Aorta (tissue), 5 donors: ENCODE results near the gene MORN1. TPM values are rescaled to one million over a fixed set of nuclear protein-coding genes. Genes with fewer than 3 reads are reported as not detected.
A peak's percentile ranks its signal among the peaks of the same experiment; 100 is the strongest.

Source experiments
- ATAC-seq: fragments of 200-7000 bp; cut with Tn5 transposase; one replicate; pipeline ENCODE4 v1.9.1; 2022; ENCODE audit warnings: moderate library complexity; ENCODE audit not compliant: low FRiP score
- DNase-seq, 2 donors: peaks; one replicate each; pipeline ENCODE4 v3.0.0-alpha.2; 2020
- H3K27ac ChIP-seq, 2 donors: one replicate each; pipeline ENCODE4 v1.5.1; 2013; ENCODE audit warnings: low read length in 2 of 2, mild to moderate bottlenecking in 2 of 2, moderate library complexity in 2 of 2, control low read depth in 1 of 2, inconsistent platforms in 1 of 2, low read depth in 1 of 2
- H3K27me3 ChIP-seq, 2 donors: one replicate each; pipeline ENCODE4 v1.6.1; 2013; ENCODE audit warnings: control low read depth in 1 of 2, low read length in 1 of 2, mild to moderate bottlenecking in 1 of 2, moderate library complexity in 1 of 2; ENCODE audit not compliant: insufficient read depth in 2 of 2, control insufficient read depth in 1 of 2
- H3K36me3 ChIP-seq, 2 donors: one replicate each; pipeline ENCODE4 v1.6.1; 2013; ENCODE audit warnings: control low read depth in 1 of 2, low read length in 1 of 2, mild to moderate bottlenecking in 1 of 2; ENCODE audit not compliant: insufficient read depth in 2 of 2, control insufficient read depth in 1 of 2
- H3K4me1 ChIP-seq, 2 donors: one replicate each; pipeline ENCODE4 v1.6.1; 2013; ENCODE audit warnings: low read length in 2 of 2, control low read depth in 1 of 2, mild to moderate bottlenecking in 1 of 2, moderate library complexity in 1 of 2; ENCODE audit not compliant: insufficient read depth in 2 of 2, control insufficient read depth in 1 of 2
- H3K4me3 ChIP-seq, 2 donors: one replicate each; pipeline ENCODE4 v1.5.1; 2013; ENCODE audit warnings: low read length in 2 of 2, control low read depth in 1 of 2, mild to moderate bottlenecking in 1 of 2
- H3K9me3 ChIP-seq: one replicate; pipeline ENCODE4 v1.6.1; 2013; ENCODE audit warnings: mild to moderate bottlenecking, low read length; ENCODE audit not compliant: control insufficient read depth
- WGBS, 2 donors: extraction: QIAGEN DNeasy Blood & Tissue Kit; methylation state at CpG; one replicate each; pipeline ENCODE4 v1.1.7; 2013; 5-methylcytosine and 5-hydroxymethylcytosine counted together
- intact Hi-C, 2 donors: fragments of 100-400 bp; cut with DNase I; formaldehyde crosslinking; loops; one replicate each; pipeline versions ENCODE4 v1.14.2 to v1.15.0; 2022
- polyA plus RNA-seq, 2 donors: library from polyadenylated mRNA; stranded (reverse); fragments of 200-250 nt; gene quantifications; one replicate each; pipeline ENCODE4 v1.2.3, GENCODE V29; 2013
- total RNA-seq, 2 donors: library from RNA; stranded (reverse); fragmentation: NEBNext Ultra II Directional; extraction: Animal tissue kit (Norgen Biotek cat#: 25700); gene quantifications; one replicate each; pipeline ENCODE4 v1.2.1, GENCODE V29; 2021
- donor health status: healthy with polysubstance abuse.
- donor health status: Bipolar disorder and iron deficiency.
- donor health status: DM: no; HTN: no; CAD: no.
- donor health status: DM: no; HTN: no; CAD: no.
- donor health status: DM: yes; HTN: yes; CAD: no.

MORN1 gene
- total and polyA plus RNA-seq, 4 donors, result 0.50 to 12.0 (median 6.9) TPM

DNA sequence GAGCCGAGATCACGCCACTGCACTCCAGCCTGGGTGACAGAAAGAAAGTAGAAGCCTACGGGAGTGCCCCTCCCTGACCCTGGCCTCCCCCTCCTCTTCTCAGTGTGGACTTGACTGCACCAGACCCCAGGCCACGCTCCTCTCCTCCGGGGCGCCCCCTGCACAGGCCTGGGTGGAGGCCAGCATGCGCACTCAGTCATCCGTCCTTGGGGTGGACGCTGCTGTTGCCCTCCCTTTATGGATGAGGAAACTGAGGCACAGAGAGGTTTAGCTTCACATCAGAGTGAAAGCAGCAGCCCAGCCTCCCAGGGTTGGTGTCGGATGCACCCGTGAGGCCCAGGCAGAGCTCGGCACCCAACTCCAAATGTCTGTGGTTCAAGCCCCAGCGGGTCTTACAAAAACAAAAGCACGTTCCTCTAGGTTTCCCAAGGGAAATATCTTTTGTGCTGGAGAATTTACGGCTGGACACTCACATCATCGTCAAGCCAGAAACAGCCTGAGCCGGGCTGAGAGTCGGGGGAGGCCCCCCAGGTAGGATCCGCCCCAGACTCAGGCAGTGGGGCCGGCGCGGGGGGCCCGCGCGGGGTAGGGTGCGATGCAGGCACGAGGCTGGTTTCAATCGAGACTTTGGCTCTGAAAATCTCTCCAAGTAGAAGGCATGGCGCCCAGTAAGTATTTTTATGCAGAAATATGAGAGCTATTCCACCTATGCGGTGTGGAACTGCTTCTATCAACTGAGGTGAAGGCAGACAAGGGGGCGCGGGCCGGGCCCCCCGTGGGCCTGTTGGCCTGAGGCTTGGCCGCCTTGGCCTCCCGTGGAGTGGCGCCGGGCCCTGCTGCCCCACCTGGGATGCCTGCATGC is 36.6 kb downstream of the MORN1 start:
- intact Hi-C loops, result no loop called here
- DNase-seq (peak; percentile 36 to 66), ATAC-seq (no peak)
- H3K4me3 ChIP-seq, result no peak overlapping the region
- H3K27me3 ChIP-seq, result no peaks in the 10 kb centered on the region
- 32 to 36% methylated on average over 38 of the region's 38 CpGs for WGBS, 2 donors
- H3K9me3 ChIP-seq, result no peaks in the 10 kb centered on the region
- H3K4me1 ChIP-seq, result peaks cover 0 to 3% of the 10 kb centered on the region in 2 donors
- no peak overlapping the region for H3K27ac ChIP-seq
- no peaks in the 10 kb centered on the region for H3K36me3 ChIP-seq

DNA sequence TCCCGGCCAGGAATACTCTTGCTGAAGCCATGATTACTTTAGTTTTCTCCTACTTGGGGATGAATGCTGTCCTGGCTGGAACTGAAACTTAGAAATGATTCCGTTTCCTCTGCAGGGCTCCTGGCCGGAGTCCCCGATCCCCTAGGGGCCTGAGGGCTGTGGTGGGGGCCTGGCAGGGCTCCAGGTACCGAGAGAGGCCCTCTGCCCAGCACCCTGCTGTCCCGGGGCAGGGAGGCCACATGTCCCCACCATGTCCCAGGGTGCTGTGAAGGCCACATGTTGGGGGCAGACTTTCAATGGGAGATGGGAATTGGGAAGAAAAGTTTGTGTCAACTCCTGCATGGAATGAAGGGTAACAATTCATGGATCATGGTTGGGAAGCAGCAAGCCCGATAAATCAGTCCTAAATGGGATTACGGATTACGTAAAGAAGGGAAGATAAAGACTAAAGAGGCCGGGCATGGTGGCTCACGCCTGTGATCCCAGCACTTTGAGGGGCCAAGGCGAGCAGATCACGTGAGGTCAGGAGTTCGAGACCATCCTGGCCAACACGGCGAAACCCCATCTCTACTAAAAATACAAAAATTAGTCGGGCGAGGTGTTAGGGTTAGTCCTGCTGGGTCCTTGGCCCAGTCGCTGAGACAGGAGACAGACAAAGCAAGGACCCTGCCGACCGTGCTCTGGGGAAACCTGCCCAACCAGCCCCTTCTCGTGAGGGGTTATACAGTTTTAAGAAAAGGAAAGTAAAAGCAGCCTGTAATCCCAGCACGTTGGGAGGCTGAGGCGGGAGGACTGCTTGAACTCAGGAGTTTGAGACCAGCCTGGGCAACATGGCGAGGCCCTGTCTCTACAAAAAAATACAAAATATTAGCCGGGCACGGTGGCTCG is 37.6 kb downstream of the MORN1 start:
- Histone ChIP-seq H3K9me3 (no peaks in the 10 kb centered on the region), H3K4me3 (no peak overlapping the region), H3K4me1 (peaks cover 0 to 3% of the 10 kb centered on the region in 2 donors), H3K27me3 (no peaks in the 10 kb centered on the region), H3K27ac (peak overlapping the region in 1 of 2 donors; percentile 20), H3K36me3 (no peaks in the 10 kb centered on the region)
- DNase-seq (peak in 1 of 2 donors; percentile 59), ATAC-seq (no peak)
- intact Hi-C loops, result no loop called here
- WGBS, 2 donors, result 74 to 80% methylated on average over 28 of the region's 28 CpGs

DNA sequence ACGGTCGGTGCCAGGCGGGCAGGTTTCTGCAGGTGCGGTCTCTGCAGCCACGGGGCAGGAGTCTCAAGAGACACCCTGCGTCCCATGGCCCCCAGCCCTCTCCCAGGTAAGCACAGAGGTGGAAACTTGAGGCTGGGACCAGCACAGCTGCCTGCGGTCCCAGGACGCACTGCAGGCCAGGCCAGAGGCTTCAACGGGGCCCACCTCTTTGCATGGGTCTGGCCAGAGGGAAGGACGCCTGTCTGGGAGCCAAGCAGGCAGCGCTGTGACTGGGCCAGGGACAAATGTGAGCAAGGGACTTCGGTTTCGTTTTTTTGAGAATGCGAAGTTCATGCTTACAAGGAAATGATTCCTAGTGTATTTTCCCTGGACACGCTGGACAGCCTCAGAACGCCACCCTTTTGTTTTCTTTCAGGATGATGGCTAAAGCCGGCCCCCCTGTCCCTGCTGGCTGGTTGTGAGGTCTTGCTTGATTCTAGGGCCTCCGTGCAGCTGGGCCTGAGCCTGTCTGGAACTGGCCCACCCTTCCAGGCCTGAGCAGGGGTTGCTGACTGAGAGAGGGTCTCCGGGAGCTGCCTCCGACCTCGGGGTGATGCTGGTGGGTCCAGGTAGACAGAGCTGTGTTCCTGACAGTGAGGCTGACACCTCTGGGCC is 38.3 kb downstream of the MORN1 start:
- ATAC-seq (no peak), DNase-seq (peak; percentile 49 to 69)
- no peaks in the 10 kb centered on the region for H3K27me3 ChIP-seq
- no peaks in the 10 kb centered on the region for H3K36me3 ChIP-seq
- H3K4me3 ChIP-seq, result no peak overlapping the region
- peaks cover 0 to 3% of the 10 kb centered on the region in 2 donors for H3K4me1 ChIP-seq
- 37 to 38% methylated on average over 21 of the region's 21 CpGs for WGBS, 2 donors
- intact Hi-C loops, result no loop called here
- H3K9me3 ChIP-seq, result no peaks in the 10 kb centered on the region
- H3K27ac ChIP-seq, result peak overlapping the region in 1 of 2 donors; percentile 20

DNA sequence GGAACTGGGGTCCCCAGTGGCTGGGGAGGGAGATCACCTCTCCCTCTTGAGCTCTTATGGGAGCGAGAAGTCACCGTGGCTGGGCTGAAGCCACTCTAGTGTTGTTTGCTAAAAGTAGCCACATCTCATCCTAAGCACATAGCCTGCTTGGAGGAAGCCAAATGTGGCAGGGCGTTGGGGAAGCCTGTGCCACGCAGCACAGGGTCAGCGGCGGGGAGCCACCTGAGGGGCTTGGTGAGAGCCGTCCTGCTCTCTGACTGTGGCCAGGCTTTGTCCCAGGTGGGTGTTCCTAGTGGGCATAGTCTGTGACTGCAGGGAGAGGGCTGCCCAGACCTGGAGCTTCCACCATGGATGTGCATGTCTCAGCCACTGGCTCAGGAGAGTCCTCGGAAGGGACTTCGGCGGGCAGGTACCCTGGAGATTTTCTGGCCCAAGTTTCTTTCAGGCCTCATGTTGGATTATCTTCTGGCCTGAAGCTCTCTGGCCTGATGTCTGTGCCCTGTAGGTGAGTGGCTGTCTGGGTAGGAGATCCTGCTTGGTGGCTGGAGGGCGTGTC is 38.9 kb downstream of the MORN1 start:
- Histone ChIP-seq H3K36me3 (no peaks in the 10 kb centered on the region), H3K27me3 (no peaks in the 10 kb centered on the region), H3K4me1 (peaks cover 0 to 3% of the 10 kb centered on the region in 2 donors), H3K27ac (no peak overlapping the region), H3K4me3 (no peak overlapping the region), H3K9me3 (no peaks in the 10 kb centered on the region)
- no peak for ATAC-seq
- intact Hi-C loops, result no loop called here
- 95 to 96% methylated on average over 11 of the region's 11 CpGs for WGBS, 2 donors
- DNase-seq, result peak; percentile 40 to 58

DNA sequence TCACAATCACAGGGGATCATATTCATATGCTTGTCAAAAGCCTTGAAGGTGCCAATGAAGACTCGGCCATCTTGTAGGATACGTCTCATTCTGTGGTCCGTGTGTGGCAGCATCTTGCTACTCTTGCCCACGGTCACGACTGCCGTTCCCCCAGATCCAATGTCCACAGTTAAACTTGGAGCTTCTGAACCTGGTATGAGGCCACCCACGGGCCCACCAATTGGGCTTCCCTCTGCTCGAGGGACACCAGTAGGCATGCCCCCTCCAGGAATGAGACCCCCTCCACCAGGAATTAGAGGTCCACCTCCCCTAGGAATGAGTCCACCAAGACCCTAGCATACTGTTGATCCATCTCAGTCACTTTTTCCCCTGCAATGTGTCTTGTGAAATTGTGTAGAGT is 39.6 kb downstream of the MORN1 start:
- DNase-seq (peak in 1 of 2 donors; percentile 53), ATAC-seq (no peak)
- WGBS, 2 donors, result 95 to 96% methylated on average over 8 of the region's 8 CpGs
- Histone ChIP-seq H3K4me1 (peaks cover 0 to 3% of the 10 kb centered on the region in 2 donors), H3K27ac (no peak overlapping the region), H3K36me3 (no peaks in the 10 kb centered on the region), H3K4me3 (no peak overlapping the region), H3K9me3 (no peaks in the 10 kb centered on the region), H3K27me3 (no peaks in the 10 kb centered on the region)
- intact Hi-C loops, result no loop called here

DNA sequence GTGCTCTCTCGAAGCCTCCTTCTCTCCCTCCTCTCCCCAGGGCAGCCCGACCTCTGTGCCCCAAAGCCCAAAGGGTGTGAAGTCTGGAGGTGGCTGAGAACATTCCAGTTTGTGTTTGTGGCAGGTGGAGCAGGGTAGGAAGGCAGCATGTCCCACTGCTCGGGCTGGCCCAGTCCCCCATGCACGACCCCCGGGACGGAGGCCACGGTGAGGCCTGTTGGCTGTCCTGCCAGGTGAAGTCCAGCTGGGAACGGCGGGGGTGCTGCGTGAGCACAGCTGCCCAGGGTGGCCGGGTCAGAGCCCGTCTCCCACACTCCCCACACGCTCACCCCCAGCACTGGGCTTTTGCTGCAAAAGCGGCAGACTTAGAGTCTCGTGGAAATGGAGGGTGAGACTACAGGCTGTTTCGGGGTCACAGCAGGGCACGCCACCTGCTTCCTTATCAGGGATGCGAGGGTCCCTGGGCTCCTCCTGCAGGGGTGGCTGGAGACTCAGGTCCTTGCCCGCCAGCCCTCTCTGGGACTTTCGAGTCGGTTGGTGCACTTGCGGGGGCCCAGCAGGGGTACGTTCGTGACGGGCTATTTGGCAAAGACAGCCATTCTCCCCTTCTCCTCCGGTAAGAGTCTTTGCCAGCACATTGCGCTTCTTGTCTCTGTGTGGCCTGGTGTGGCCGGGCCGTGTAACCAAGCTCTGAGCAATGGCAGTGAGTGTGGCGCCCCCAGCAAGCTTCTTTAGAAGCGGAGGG is 40.3 kb downstream of the MORN1 start:
- WGBS, 2 donors, result 88 to 96% methylated on average over 31 of the region's 31 CpGs
- intact Hi-C loops, result no loop called here
- Histone ChIP-seq H3K4me3 (no peak overlapping the region), H3K27ac (no peak overlapping the region), H3K36me3 (no peaks in the 10 kb centered on the region), H3K27me3 (no peaks in the 10 kb centered on the region), H3K9me3 (no peaks in the 10 kb centered on the region), H3K4me1 (peaks cover 0 to 3% of the 10 kb centered on the region in 2 donors)
- DNase-seq (peak in 1 of 2 donors; percentile 75), ATAC-seq (no peak)

DNA sequence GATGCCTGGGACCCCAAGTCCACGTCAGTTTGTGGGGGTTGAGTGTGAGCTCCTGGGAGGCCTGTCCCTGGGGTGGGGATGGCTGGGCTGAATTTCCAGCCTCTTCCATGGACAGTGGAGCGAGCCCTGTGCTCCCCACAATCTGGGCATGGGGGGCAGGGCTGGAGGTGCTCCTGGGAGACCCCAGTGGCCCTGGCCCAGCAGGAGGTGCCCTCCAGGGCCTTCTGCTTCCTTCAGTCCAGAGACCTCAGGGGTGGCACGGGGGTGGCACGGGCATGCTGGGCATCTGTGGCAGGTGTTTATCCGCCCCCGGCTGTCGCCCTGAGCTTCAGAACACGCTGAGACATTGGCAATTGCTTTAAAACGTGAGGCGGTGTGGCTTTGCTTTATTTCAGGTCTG is 40.9 kb downstream of the MORN1 start:
- Histone ChIP-seq H3K4me3 (no peak overlapping the region), H3K9me3 (no peaks in the 10 kb centered on the region), H3K27ac (no peak overlapping the region), H3K27me3 (no peaks in the 10 kb centered on the region), H3K4me1 (peaks cover 0 to 3% of the 10 kb centered on the region in 2 donors), H3K36me3 (no peaks in the 10 kb centered on the region)
- 92 to 94% methylated on average over 10 of the region's 10 CpGs for WGBS, 2 donors
- peak in 1 of 2 donors; percentile 69 for DNase-seq
- ATAC-seq, result no peak
- intact Hi-C loops, result no loop called here

DNA sequence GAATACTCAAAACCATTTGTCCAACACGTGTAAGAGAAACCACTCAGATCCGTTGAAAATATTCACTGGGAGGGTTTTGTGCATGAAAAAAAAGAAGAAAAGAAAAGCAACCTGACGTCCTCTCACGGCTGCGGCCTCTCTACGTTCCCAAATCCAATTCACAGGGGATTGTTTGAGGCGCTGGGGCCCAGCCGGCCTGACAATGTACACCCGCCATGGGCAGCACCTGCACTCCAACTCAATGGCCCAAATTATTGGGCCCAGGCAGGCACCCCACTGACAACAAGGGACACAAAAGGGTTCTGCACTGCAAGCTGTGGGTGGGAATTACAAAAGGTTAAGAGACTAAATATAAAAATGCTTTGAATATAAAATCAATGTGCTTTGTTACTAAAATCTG is 41.5 kb downstream of the MORN1 start:
- intact Hi-C loops, result no loop called here
- Histone ChIP-seq H3K4me3 (no peak overlapping the region), H3K9me3 (no peaks in the 10 kb centered on the region), H3K36me3 (no peaks in the 10 kb centered on the region), H3K27ac (no peak overlapping the region), H3K27me3 (no peaks in the 10 kb centered on the region), H3K4me1 (no peaks in the 10 kb centered on the region)
- ATAC-seq (no peak), DNase-seq (peak in 1 of 2 donors; percentile 28)
- 83 to 86% methylated on average over 9 of the region's 9 CpGs for WGBS, 2 donors
